GM21723 (cell line): ENCODE data around the gene NAT9.

Experiments
- ATAC-seq: cut with Tn5 transposase; IDR thresholded peaks from one replicate; pipeline ENCODE4 v1.9.1; 2021; ENCODE audit warnings: mild to moderate bottlenecking, moderate library complexity; ENCODE audit not compliant: unreplicated experiment

NAT9 gene

DNA sequence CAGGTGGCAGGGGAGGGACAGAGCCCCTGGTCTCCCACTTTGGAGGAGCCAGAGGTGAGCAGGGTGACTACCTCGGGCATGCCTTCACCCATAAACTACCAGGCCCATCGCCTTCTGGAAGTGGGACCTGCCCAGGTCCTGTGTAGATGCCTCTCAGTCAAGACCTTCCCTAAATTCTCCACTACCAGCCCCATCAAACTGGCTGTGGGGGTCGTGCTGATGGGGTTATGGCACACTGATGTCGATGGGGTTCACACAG, 44.9 kb downstream of the NAT9 start:
- ATAC-seq, result no peak

DNA sequence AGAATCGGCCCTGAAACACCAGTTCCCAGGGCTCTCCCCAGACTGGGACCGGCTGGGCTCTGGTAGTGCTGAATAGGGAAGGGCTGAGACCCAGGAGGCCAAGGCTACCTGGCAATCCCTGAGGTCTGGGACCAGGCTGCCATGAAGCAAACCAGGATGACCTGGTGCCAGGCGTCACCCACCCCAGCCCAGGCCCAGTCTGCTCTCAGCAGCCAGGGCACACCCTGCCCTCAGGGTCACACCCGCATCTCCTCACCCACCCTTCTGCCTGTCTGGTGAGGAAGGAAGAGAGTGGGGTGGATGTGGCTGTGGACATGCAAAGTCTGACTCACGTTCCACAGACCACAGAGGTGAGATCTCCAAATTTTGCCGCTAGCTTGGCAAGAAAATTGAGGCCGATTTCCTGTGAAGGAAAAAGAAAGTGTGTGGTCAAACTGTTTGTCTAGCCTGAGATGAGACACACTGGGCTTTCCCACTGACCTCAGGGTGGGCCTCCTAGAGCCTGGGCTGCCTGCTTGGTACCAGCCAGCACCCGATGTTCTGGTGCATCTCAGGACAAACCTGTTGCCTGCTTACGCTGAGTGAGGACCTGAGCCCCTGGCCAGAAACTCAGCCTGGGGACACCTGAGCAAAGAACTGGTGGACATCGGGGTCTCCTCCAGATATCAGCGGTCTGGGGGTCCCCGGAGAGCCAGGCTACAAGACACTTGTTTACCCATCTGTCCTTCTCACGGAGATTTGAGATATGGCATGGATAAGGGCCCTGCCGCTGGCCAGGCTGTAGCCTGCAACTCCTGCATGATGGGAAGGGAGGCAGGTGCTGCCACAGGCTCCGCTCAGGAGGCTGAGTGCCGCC, 45.4 kb downstream of the NAT9 start:
- ATAC-seq, result no peak

DNA sequence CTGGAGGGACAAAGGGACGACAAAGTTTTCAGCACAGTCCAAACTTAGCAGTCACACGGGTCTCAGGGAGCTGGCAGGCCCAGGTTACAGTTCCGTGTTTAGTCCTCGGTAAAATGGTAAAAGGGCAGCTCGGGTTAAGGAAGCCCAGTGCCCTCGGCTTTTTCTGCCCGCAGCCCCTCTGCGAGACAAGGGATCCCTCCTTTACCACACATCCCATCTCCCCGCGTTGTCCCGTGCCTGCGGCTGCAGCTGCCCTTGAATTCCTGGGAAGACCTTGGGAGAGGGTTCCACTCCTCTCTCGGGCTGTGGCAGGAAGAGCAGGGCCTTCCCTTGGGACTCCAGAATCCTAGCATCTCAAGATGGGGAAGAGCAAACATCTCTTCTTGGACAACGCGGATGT, 46.3 kb downstream of the NAT9 start:
- ATAC-seq, result no peak

- no peak for ATAC-seq
Observed at GRCh38 chr17:74729368-74729767, 46.8 kb downstream of the NAT9 start.

- ATAC-seq, result no peak
Observed at GRCh38 chr17:74728702-74729075, 47.5 kb downstream of the NAT9 start.

DNA sequence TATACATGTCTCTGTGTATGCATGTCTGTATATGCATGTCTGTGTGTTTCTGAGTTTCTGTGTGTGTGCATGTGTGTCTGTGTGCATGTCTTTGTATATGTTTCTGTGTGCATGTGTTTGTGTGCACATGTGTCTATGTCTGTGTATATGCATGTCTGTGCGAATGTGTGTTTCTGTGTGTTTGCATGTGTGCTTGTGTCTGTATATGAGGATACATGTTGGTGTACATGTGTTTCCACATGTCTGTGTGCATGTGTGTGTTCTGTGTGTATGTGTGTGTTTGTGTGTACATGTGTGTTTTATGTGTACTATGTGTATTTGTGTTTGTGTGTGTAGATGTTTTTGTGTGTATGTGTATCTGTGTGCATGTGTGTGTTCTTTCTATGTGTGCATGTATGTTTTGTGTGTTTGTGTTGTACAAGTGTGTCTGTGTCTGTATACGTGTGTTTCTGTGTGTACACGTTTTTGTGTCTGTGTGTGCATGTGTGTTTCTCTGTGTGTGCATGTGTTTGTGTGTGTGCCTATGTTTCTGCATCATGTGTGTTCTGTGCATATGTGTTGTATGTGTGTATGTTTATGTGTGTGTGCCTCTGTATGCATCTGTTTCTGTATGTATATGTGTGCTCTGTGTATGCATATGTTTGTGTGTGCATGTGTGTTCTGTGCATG, 48.0 kb downstream of the NAT9 start:
- ATAC-seq, result no peak

GRCh38 chr17:74725111-74725510, 51.0 kb downstream of the NAT9 start:
- ATAC-seq, result no peak

DNA sequence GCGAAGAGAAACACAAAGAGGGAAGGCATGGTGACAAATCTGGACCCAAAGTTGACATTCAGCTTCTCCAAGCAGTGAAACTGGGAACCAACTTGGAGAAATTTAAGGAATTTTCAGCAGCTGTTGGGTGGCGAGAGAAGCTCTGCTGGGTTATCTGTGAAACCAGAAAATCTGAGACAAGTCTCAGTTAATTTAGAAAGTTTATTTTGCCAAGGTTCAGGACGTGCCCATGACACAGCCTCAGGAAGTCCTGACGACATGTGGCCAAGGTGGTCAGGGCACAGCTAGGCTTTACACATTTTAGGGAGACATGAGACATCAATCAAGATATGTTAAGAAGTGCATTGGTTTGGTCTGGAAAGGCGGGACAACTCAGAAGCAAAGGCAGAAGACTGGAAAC, 52.3 kb downstream of the NAT9 start:
- no peak for ATAC-seq

GRCh38 chr17:74722782-74723181, 53.4 kb downstream of the NAT9 start:
- ATAC-seq, result no peak
